Loucy (cell line): ENCODE measurements around the gene GSTP1.

Experiments used
- CTCF ChIP-seq: fragments of 200-600 bp; sonication (generic); conservative IDR thresholded peaks from 2 replicates; pipeline ENCODE4 v1.5.1; 2014; ENCODE audit warnings: mild to moderate bottlenecking, antibody characterized with exemption, low read length
- EZH2phosphoT487 ChIP-seq: fragments of 200-600 bp; IDR thresholded peaks from 2 replicates; pipeline ENCODE4 v1.6.1; 2018; ENCODE audit warnings: antibody characterized with exemption, mild to moderate bottlenecking, moderate library complexity, borderline replicate concordance

- TF ChIP-seq CTCF (no peak), EZH2phosphoT487 (no peak)
These were observed 51.6 kb downstream of the GSTP1 start for GRCh38 chr11:67635231-67635521.
